ENCODE measurements around the gene CST3. TPM values are rescaled to one million over a fixed set of nuclear protein-coding genes. Genes with fewer than 3 reads are reported as not detected.

CST3 gene
- total RNA-seq, 1 experiment from 2014 or later, result 181 TPM

DNA sequence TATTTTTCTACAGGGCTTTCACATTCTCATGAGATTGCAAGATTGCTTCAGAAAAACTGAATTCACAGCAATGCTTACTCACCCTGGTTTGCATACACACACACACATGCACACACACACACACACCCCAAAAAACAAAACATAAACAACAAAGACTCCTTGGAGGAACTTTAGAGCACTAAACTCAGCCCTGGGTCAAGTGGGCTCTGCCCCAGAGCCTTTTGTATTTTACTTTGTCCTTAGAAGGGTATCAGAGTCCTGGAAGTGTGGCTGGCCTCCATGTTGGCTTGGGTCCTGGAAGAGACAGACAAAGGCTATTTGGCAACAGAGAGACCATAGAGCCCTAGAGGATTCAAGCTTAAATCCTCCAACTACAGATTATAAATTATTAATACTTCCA, 24.1 kb downstream of the CST3 start:
- BruUV-seq (replicated peaks), result no TSS peak
- no peak overlapping the region for H3K9ac ChIP-seq (ENCODE audit: low read length)
- TF ChIP-seq CBX3 (IDR thresholded peaks at IDR 0.05; ENCODE audit: low read depth) (no peak), FOSL1 (IDR thresholded peaks at IDR 0.05; ENCODE audit: low read depth) (no peak), SIN3A (IDR thresholded peaks at IDR 0.05; ENCODE audit: low read depth) (no peak), EZH2 (IDR thresholded peaks at IDR 0.05) (no peak), POLR2AphosphoS5 (IDR thresholded peaks at IDR 0.05; ENCODE audit: low read depth, low read length) (no peak), SP1 (IDR thresholded peaks at IDR 0.05; ENCODE audit: low read depth) (no peak), EZH2phosphoT487 (IDR thresholded peaks at IDR 0.05; ENCODE audit: borderline replicate concordance) (no peak), POLR2A (IDR thresholded peaks at IDR 0.05; ENCODE audit: borderline replicate concordance, extremely low read depth, insufficient read depth, insufficient read length) (no peak), RAD21 (IDR thresholded peaks at IDR 0.05; ENCODE audit: low read depth) (no peak), JUND (IDR thresholded peaks at IDR 0.05) (no peak), ELF1 (IDR thresholded peaks at IDR 0.05; ENCODE audit: borderline replicate concordance, low read depth) (no peak), ZNF274 (IDR thresholded peaks at IDR 0.05; ENCODE audit: low read depth, low read length) (no peak), YY1 (IDR thresholded peaks at IDR 0.05; ENCODE audit: extremely low read depth, insufficient replicate concordance, low read depth, low read length) (no peak)
- TF ChIP-seq, protein P1, sequence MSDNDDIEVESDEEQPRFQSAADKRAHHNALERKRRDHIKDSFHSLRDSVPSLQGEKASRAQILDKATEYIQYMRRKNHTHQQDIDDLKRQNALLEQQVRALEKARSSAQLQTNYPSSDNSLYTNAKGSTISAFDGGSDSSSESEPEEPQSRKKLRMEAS (IDR thresholded peaks at IDR 0.05), result no peak
- TF ChIP-seq, protein P2, sequence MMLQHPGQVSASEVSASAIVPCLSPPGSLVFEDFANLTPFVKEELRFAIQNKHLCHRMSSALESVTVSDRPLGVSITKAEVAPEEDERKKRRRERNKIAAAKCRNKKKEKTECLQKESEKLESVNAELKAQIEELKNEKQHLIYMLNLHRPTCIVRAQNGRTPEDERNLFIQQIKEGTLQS (IDR thresholded peaks at IDR 0.05), result no peak
- TF ChIP-seq, protein P3, sequence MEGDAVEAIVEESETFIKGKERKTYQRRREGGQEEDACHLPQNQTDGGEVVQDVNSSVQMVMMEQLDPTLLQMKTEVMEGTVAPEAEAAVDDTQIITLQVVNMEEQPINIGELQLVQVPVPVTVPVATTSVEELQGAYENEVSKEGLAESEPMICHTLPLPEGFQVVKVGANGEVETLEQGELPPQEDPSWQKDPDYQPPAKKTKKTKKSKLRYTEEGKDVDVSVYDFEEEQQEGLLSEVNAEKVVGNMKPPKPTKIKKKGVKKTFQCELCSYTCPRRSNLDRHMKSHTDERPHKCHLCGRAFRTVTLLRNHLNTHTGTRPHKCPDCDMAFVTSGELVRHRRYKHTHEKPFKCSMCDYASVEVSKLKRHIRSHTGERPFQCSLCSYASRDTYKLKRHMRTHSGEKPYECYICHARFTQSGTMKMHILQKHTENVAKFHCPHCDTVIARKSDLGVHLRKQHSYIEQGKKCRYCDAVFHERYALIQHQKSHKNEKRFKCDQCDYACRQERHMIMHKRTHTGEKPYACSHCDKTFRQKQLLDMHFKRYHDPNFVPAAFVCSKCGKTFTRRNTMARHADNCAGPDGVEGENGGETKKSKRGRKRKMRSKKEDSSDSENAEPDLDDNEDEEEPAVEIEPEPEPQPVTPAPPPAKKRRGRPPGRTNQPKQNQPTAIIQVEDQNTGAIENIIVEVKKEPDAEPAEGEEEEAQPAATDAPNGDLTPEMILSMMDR (IDR thresholded peaks at IDR 0.05 in 2 of 3, conservative IDR thresholded peaks at IDR 0.05 in 1 of 3; ENCODE audit: borderline replicate concordance in 1 of 3, insufficient read depth in 1 of 3, low read depth in 2 of 3, low read length in 2 of 3), result no peak
- intact Hi-C loops (cut with micrococcal nuclease), result no loop called here
- ChIA-PET CTCF (no interaction called here), POLR2A (no interaction called here), RAD21 (ENCODE audit: low non-redundant PET in 1 of 2, low total read pairs in 2 of 2, uncharacterized antibody in 2 of 2, unreplicated experiment in 2 of 2) (no interaction called here)
- H3K4me1 ChIP-seq (ENCODE audit: control insufficient read depth in 1 of 2, insufficient read depth in 2 of 2, low read length in 2 of 2), result no peaks in the 10 kb centered on the region
- H2AFZ ChIP-seq (ENCODE audit: low read depth, low read length, poor library complexity, severe bottlenecking), result no peak overlapping the region
- no peaks in the 10 kb centered on the region for H3K9me2 ChIP-seq (ENCODE audit: insufficient read depth)
- H3K79me2 ChIP-seq (ENCODE audit: insufficient read depth, low read length), result no peaks in the 10 kb centered on the region
- no peaks in the 10 kb centered on the region for H3K9me3 ChIP-seq (ENCODE audit: control insufficient read depth in 1 of 2, insufficient read depth in 1 of 2, low read depth in 1 of 2, low read length in 2 of 2)
- DNase-seq (ENCODE audit: low read depth, low spot score), result no peak
- H4K20me1 ChIP-seq (ENCODE audit: insufficient read depth), result no peaks in the 10 kb centered on the region
- no peak overlapping the region for H3K27ac ChIP-seq (ENCODE audit: low read depth, low read length)
- H3K36me3 ChIP-seq (ENCODE audit: control insufficient read depth in 1 of 2, insufficient read depth in 2 of 2, low read length in 2 of 2), result no peaks in the 10 kb centered on the region
- H3K27me3 ChIP-seq (ENCODE audit: insufficient read depth, low read length), result no peaks in the 10 kb centered on the region
- no peak for ATAC-seq
- H3K4me3 ChIP-seq (replicated peaks in 1 of 2; ENCODE audit: low read depth in 1 of 2, low read length in 2 of 2), result no peak overlapping the region
- no peak overlapping the region for H3K4me2 ChIP-seq (ENCODE audit: low read length)

All from HCT116 (cell line).